ENCODE data around the gene RNASE11.

GRCh38 chr14:20578325-20578724 is 9.5 kb downstream of the RNASE11 start:
- no peak for TF ChIP-seq CTCF (IDR thresholded peaks at IDR 0.05)
- TF ChIP-seq POLR2AphosphoS5 (IDR thresholded peaks at IDR 0.05; ENCODE audit: insufficient read depth in 1 of 2, low read depth in 1 of 2), result no peak
